Measurements from ENCODE around the gene GALT. TPM values are rescaled to one million over a fixed set of nuclear protein-coding genes. Genes with fewer than 3 reads are reported as not detected.

Gene GALT
- total and polyA plus RNA-seq, 2 of the 13 experiments (the other 11 are each of a cell fraction or from before 2014, with no cell fraction given) = 40.4 to 46.3 TPM

GRCh38 chr9:34664281-34665066, 18.0 kb downstream of the GALT start (continued):
- peak; percentile 81 for TF ChIP-seq HNF4A (CRISPR knock-in tag; IDR thresholded peaks at IDR 0.05)
- TF ChIP-seq, protein P1, sequence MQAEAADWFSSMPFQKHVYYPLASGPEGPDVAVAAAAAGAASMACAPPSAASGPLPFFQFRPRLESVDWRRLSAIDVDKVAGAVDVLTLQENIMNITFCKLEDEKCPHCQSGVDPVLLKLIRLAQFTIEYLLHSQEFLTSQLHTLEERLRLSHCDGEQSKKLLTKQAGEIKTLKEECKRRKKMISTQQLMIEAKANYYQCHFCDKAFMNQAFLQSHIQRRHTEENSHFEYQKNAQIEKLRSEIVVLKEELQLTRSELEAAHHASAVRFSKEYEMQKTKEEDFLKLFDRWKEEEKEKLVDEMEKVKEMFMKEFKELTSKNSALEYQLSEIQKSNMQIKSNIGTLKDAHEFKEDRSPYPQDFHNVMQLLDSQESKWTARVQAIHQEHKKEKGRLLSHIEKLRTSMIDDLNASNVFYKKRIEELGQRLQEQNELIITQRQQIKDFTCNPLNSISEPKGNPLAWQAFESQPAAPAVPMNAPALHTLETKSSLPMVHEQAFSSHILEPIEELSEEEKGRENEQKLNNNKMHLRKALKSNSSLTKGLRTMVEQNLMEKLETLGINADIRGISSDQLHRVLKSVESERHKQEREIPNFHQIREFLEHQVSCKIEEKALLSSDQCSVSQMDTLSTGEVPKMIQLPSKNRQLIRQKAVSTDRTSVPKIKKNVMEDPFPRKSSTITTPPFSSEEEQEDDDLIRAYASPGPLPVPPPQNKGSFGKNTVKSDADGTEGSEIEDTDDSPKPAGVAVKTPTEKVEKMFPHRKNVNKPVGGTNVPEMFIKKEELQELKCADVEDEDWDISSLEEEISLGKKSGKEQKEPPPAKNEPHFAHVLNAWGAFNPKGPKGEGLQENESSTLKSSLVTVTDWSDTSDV (CRISPR knock-in tag; IDR thresholded peaks at IDR 0.05) = no peak
- no peak for TF ChIP-seq ZNF431 (CRISPR knock-in tag; IDR thresholded peaks at IDR 0.05; ENCODE audit: borderline replicate concordance, low read depth)
- 0 out of 3 replicates have a peak, but pooled peaks have one; percentile 1 for TF ChIP-seq MXI1 (IDR thresholded peaks at IDR 0.05; ENCODE audit: borderline replicate concordance, low read depth, low read length)
- no peak for TF ChIP-seq PHF8 (CRISPR knock-in tag; IDR thresholded peaks at IDR 0.05)
- TF ChIP-seq ZNF558 (CRISPR knock-in tag; IDR thresholded peaks at IDR 0.05; ENCODE audit: borderline replicate concordance) = 0 out of 2 replicates have a peak, but pooled peaks have one; percentile 31
- TF ChIP-seq TEAD2 (CRISPR knock-in tag; IDR thresholded peaks at IDR 0.05) = no peak
- TF ChIP-seq MEIS2 (CRISPR knock-in tag; IDR thresholded peaks at IDR 0.05) = no peak
- no peak for TF ChIP-seq NFKB2 (CRISPR knock-in tag; IDR thresholded peaks at IDR 0.05; ENCODE audit: borderline replicate concordance)
- no peak for TF ChIP-seq NFAT5 (CRISPR knock-in tag; IDR thresholded peaks at IDR 0.05)
- no peak for TF ChIP-seq KLF6 (CRISPR knock-in tag; IDR thresholded peaks at IDR 0.05)
- TF ChIP-seq ZNF644 (CRISPR knock-in tag; IDR thresholded peaks at IDR 0.05; ENCODE audit: low read depth) = 0 out of 2 replicates have a peak, but pooled peaks have one; percentile 23
- TF ChIP-seq, protein P2, sequence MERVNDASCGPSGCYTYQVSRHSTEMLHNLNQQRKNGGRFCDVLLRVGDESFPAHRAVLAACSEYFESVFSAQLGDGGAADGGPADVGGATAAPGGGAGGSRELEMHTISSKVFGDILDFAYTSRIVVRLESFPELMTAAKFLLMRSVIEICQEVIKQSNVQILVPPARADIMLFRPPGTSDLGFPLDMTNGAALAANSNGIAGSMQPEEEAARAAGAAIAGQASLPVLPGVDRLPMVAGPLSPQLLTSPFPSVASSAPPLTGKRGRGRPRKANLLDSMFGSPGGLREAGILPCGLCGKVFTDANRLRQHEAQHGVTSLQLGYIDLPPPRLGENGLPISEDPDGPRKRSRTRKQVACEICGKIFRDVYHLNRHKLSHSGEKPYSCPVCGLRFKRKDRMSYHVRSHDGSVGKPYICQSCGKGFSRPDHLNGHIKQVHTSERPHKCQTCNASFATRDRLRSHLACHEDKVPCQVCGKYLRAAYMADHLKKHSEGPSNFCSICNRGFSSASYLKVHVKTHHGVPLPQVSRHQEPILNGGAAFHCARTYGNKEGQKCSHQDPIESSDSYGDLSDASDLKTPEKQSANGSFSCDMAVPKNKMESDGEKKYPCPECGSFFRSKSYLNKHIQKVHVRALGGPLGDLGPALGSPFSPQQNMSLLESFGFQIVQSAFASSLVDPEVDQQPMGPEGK (CRISPR knock-in tag; IDR thresholded peaks at IDR 0.05) = peak; percentile 49; the same call in 1 of the 2 replicates
- no peak for TF ChIP-seq ZNF703 (CRISPR knock-in tag; IDR thresholded peaks at IDR 0.05; ENCODE audit: borderline replicate concordance)
- no peak for TF ChIP-seq ZNF772 (CRISPR knock-in tag; IDR thresholded peaks at IDR 0.05)
- peak; percentile 34 for TF ChIP-seq RAD21 (CRISPR knock-in tag; IDR thresholded peaks at IDR 0.05)
- no peak for TF ChIP-seq RCOR2 (CRISPR knock-in tag; IDR thresholded peaks at IDR 0.05)
- TF ChIP-seq, protein P3, sequence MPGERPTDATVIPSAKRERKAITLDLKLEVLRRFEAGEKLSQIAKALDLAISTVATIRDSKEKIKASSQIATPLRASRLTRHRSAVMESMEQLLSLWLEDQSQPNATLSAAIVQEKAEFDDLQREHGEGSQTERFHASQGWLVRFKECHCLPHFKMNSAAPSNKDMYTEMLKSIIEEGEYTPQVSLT (CRISPR knock-in tag; IDR thresholded peaks at IDR 0.05; ENCODE audit: borderline replicate concordance, low read depth) = no peak
- no peak for TF ChIP-seq NR2C2 (CRISPR knock-in tag; IDR thresholded peaks at IDR 0.05; ENCODE audit: borderline replicate concordance)
- TF ChIP-seq HOXA3 (CRISPR knock-in tag; IDR thresholded peaks at IDR 0.05) = peak; percentile 12; the same call in 1 of the 2 replicates

All from HepG2 (cell line).